Measurements from ENCODE around the gene IP6K2. TPM values are rescaled to one million over a fixed set of nuclear protein-coding genes. Genes with fewer than 3 reads are reported as not detected.

The IP6K2 gene
- total RNA-seq, 3 donors from 2014 or later = 99.3 to 199 (median 137) TPM

DNA sequence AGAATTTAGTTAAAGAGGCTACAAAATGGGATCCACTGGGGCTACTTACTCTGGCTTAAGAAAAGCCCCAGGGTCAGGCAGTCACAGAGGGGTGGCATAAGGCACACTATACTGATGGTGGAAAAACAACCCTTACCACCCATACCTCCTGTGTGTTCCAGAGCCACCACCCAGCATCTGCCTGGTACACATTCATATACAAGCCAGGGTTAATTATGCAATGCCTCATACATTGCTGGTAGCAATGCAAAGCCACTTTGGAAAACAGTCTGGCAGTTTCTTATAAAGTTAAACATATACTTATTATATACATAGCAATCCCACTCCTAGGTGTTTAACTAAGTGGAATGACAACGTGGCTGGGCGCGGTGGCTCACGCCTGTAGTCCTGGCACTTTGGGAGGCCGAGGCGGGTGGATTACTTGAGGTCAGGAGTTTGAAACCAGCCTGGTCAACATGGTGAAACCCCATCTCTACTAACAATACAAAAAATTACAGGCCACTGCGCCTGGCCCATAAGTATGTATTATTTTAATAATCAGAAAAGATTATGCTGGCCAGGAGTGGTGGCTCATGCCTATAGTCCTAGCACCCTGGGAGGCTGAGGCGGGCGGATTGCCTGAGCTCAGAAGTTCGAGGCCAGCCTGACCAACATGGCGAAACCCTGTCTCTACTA is 16.2 kb downstream of the IP6K2 start:
- intact Hi-C loops (cut with DNase I, micrococcal nuclease) = no loop called here
- Histone ChIP-seq H3K4me3 (no peak overlapping the region), H3K9me3 (no peaks in the 10 kb centered on the region), H3K36me3 (ENCODE audit: low read depth) (no peaks in the 10 kb centered on the region), H3K4me1 (ENCODE audit: low read depth) (peaks cover 29% of the 10 kb centered on the region)
- no peak for DNase-seq
- TF ChIP-seq, protein P1, sequence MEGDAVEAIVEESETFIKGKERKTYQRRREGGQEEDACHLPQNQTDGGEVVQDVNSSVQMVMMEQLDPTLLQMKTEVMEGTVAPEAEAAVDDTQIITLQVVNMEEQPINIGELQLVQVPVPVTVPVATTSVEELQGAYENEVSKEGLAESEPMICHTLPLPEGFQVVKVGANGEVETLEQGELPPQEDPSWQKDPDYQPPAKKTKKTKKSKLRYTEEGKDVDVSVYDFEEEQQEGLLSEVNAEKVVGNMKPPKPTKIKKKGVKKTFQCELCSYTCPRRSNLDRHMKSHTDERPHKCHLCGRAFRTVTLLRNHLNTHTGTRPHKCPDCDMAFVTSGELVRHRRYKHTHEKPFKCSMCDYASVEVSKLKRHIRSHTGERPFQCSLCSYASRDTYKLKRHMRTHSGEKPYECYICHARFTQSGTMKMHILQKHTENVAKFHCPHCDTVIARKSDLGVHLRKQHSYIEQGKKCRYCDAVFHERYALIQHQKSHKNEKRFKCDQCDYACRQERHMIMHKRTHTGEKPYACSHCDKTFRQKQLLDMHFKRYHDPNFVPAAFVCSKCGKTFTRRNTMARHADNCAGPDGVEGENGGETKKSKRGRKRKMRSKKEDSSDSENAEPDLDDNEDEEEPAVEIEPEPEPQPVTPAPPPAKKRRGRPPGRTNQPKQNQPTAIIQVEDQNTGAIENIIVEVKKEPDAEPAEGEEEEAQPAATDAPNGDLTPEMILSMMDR (IDR thresholded peaks at IDR 0.05) = no peak
- peak; percentile 67 for ATAC-seq

DNA sequence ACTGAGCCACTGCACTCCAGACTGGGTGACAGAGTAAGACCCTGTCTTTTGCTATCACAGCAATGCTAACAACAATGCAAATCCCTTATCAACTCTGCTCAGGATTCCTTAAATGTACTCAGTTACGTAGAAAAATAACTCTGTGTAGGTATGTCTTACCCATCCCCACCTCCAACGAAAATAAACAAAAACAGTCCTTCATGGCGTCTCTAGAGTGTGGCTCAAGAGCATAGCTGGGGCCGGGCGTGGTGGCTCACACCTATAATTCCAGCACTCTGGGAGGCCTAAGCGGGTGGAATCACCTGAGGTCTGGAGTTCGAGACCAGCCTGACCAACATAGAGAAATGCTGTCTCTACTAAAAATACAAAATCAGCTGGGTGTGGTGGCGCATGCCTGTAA is 18.1 kb downstream of the IP6K2 start:
- DNase-seq (no peak), ATAC-seq (no peak)
- Histone ChIP-seq H3K9me3 (no peaks in the 10 kb centered on the region), H3K36me3 (ENCODE audit: low read depth) (peaks cover 12% of the 10 kb centered on the region), H3K4me1 (ENCODE audit: low read depth) (peaks cover 28% of the 10 kb centered on the region), H3K4me3 (no peak overlapping the region)
- TF ChIP-seq, protein P1 (IDR thresholded peaks at IDR 0.05) = no peak
- intact Hi-C loops (cut with DNase I, micrococcal nuclease) = no loop called here

DNA sequence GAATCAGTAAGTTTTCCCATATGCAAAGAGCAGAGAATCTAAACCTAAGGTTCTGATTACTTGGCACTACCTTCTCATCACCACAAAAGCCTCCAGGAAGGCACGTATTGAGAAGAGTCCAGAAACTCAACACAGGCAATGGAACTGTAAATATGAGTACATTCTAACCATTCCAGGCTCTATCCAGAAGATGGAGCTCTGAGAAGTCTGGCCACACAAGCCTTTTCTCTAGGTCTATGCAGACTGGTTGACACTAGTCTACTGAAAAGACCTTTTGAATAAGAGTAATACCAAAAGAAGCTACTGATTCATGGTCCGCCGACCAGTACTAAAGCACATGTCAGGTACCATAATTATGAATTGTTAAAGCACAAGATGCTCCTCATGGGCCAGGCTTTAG is 19.1 kb downstream of the IP6K2 start:
- Histone ChIP-seq H3K36me3 (ENCODE audit: low read depth) (peaks cover 15% of the 10 kb centered on the region), H3K4me3 (no peak overlapping the region), H3K4me1 (ENCODE audit: low read depth) (peaks cover 20% of the 10 kb centered on the region), H3K9me3 (no peaks in the 10 kb centered on the region)
- DNase-seq (no peak), ATAC-seq (peak; percentile 25)
- intact Hi-C loops (cut with DNase I, micrococcal nuclease) = no loop called here
- TF ChIP-seq, protein P1 (IDR thresholded peaks at IDR 0.05) = no peak

DNA sequence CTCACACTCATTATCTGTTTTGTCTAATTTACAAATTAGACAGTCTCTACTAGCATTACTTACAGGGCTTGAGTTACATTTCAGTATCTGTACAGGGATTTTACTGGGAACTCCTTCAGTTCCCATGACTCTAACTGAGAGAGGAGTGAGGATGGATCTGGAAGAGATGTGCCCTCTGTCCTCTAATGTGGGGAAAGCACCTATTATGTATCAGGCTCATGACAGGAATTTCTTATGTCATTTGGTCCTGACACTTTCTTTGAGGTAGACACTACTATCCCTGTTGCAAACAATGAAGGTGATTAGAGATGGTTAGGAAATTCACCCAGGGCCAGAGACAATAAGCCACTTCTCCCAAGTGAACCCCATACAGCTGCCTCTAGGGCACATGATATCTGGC is 20.4 kb downstream of the IP6K2 start:
- ATAC-seq (no peak), DNase-seq (no peak)
- Histone ChIP-seq H3K36me3 (ENCODE audit: low read depth) (peaks cover 15% of the 10 kb centered on the region), H3K4me3 (no peak overlapping the region), H3K9me3 (no peaks in the 10 kb centered on the region), H3K4me1 (ENCODE audit: low read depth) (peaks cover 17% of the 10 kb centered on the region)
- TF ChIP-seq, protein P1 (IDR thresholded peaks at IDR 0.05) = no peak
- intact Hi-C loops (cut with DNase I, micrococcal nuclease) = no loop called here

DNA sequence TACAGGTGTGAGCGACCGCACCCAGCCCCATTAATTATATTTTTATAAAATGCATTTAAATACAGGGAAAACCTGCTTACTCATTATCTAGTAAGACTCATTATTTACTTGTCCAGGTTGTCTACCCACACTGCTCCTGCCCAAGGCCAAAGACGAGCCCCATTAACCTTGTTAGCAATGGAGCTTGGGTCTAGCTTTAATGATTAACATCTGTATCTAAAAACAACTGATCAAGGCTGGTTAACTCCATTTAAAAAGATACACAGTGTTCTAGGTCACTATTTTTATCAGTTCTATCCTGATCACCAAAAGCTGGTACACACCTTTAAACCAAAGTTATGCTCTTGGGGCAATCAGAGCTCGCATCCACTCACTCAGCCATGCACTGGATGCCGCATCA is 20.9 kb downstream of the IP6K2 start:
- Histone ChIP-seq H3K36me3 (ENCODE audit: low read depth) (peaks cover 15% of the 10 kb centered on the region), H3K4me3 (no peak overlapping the region), H3K4me1 (ENCODE audit: low read depth) (peaks cover 16% of the 10 kb centered on the region), H3K9me3 (no peaks in the 10 kb centered on the region)
- ATAC-seq = no peak
- no peak for DNase-seq
- TF ChIP-seq, protein P1 (IDR thresholded peaks at IDR 0.05) = no peak
- intact Hi-C loops (cut with DNase I, micrococcal nuclease) = no loop called here

DNA sequence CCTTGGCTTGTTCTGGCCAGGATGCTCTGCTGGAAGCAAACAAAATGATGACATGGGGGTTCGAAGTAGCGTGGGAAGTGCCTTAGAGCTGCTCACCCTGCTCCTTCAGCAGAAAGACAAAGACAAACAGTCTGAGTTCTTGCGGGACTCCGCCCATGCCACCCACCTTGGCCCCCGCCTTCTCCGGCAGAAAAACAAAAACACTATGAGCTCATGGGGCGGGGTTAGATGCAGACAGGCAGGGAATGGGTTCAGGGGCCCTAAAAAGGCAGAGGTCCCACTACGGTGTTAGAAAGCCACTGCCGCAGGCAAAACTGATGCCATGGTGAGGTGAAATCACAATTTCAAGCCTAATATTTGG is 21.6 kb downstream of the IP6K2 start:
- peak; percentile 45 for ATAC-seq
- Histone ChIP-seq H3K4me3 (no peak overlapping the region), H3K9me3 (no peaks in the 10 kb centered on the region), H3K36me3 (ENCODE audit: low read depth) (peaks cover 15% of the 10 kb centered on the region), H3K4me1 (ENCODE audit: low read depth) (peaks cover 9% of the 10 kb centered on the region)
- peak in 2 of 3 donors; percentile 48 to 50 for DNase-seq
- TF ChIP-seq, protein P1 (IDR thresholded peaks at IDR 0.05) = no peak
- intact Hi-C loops (cut with DNase I, micrococcal nuclease) = no loop called here

All from mucosa of descending colon (tissue), 3 donors.